GM18909 (cell line): ENCODE measurements around the gene PRDM1.

ENCODE experiments used
- ATAC-seq: cut with Tn5 transposase; IDR thresholded peaks from one replicate; pipeline ENCODE4 v1.9.1; 2021; ENCODE audit warnings: mild to moderate bottlenecking; ENCODE audit not compliant: unreplicated experiment, poor library complexity

PRDM1 gene

DNA sequence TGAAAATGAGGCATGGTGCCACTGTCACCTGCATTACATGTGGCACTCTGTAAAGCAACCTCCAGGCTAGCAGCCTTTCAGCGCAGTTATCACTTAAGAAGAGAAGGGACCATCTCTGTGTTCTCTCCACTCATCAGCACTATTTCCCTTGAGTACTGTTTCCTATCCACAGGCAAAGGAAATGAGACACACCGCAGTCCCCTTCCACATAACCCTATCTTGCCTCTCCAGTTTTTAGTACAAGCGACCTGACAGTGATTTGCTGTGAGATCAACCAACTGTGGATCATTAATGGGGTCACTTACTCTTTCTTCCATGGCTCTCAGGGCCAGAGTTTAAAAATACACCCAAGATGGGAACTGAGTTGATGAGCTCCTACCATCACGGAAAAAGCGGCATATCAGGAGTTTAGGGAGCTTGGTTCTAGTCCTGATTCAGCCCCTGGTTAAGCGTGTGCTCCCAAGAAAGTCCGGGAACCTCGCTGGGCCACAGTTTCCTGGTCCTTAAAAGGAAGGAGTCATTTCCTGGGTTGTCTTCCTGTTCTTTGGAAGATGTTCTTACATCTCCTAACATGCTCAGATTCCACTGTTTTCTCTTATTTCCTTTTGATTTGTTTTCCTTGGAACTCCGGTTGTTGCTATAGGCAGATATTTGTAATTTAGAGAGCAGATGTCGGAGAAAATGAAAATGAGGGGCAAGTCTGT is 27.3 kb downstream of the PRDM1 start:
- ATAC-seq, result no peak

DNA sequence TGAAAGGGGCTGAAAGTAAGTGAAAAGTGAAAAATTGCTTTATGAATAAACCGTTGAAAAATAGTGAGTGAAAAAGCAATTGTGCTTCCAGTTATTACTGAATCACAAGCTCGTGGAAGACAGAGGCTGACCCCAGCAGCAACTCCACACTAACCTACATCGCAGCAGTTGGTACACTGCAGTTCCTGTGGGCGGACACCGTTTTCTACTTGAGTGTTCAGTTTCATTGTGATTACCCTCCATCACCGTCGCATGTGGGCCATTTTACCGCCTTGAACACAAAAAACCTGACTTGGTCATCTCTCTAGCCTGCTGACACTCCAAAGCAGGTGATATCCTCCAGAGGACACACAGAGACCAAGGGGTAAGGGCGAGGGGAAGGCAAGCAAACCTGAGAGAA is 28.4 kb downstream of the PRDM1 start:
- peak; percentile 75 for ATAC-seq

DNA sequence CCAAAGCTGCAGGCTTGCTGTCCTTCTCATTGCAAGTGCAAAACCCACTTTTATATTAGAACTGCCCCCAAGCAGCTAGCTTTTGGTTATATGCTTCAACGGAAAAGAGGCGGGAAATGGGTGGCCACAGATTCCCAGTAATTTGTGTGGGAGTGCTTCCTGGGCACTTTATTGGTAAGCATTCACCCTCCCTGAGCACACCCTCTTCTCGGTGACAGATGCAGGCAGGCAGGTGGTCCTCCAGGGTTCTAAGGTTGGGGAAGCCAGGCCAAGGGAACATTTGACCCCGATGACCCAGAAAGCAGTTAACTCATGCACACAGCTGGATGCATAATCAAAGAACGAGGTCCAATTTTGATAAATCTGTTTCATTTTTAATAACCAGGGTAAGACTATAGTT is 29.1 kb downstream of the PRDM1 start:
- no peak for ATAC-seq

DNA sequence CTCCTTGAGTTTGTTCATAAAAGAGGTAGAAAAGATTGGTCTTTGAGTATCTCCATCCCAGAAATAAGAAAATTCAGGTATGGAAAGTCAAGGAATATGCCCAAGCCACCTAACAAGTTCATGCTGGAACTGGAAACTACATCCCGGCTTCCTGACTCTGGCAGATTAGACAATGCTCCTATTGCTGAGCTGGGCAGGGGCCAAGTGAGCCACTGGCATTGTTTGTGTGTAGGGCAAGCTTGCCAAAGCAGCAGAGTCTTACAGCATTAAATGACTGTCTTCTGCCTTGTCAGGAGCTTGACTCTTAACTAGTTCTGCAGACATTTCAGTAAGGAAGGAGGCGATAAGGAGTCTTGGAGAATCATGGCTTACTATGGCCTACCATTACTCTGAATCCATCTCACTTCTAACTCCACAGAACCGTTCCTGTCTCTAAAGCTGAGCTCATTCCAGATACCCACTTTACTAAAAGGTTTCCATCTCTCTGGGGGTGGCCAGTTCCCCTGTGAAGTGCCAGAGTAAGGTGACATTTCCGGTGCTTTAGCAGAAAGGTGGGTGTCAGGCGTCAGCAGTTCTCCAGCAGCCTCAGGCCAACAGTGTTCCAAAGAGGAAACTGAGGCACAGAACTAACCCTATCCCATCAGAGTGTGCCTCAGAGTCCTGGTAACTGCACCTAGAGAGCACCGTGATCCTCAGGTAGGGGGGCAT is 30.1 kb downstream of the PRDM1 start:
- ATAC-seq, result no peak

DNA sequence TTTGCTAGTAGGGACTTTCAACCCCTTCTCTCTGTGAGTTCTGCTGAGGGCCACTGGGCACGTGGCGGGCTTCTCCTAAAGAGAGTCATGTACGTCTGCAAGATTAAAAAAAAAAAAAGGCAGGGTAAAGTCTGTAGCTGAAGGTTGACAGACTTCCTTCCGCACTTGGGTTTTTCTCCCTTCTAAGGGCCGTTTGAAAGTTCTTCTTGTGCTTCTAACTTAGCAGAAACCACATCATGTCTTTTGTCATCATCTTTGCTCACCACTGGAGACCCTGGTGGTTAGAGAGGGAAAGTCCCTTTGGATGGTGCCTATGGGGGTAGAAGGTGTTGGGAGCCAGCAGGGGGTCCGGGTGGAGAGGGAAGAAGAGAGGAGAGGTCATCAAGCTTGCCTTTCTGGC is 31.4 kb downstream of the PRDM1 start:
- peak; percentile 46 for ATAC-seq

DNA sequence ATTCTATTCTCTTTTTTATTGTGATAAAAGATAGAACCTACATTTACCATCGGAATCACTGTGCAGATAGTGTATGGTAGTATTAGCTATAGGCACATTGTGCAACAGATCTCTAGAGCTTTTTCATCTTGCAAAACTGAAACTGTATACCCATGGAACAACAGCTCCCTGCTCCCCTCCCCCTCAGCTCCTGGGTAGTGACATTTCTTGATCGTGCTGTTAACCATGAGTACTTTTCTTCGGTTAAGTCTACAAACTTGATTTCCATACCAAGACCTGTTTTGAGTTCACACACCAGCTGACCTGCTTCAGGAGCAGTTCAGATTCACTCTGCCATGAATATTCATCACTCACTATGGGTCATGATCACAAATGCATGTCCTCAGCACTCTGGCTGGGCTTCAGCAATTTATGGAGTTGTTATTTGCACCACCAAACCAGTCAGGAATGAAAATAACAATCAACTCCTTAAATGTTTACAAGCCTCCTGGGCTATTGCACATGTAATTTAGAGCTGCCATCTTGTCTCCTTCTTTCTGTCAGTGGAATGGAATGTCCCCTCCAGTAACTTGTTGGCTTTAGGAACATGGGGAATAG is 32.8 kb downstream of the PRDM1 start:
- no peak for ATAC-seq

DNA sequence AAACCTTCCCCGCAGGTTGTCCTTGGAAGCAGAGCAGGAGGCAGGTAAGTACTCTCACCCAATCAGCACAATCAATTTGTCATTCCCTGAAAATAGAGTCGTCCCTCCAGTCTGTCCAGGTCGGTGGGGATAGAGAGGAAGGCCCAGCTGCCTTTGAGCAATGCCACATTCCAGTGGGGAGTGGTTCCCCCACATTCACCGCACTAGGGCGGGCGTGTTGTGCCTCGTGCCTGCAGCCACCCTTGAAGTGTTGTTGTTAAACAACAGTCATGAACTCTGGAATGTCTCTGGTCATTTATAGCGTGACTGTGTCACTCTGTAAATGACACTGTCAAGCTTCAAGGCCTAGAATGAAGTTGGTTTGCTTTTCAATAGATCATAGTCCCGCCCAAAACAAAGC is 33.4 kb downstream of the PRDM1 start:
- ATAC-seq, result no peak

DNA sequence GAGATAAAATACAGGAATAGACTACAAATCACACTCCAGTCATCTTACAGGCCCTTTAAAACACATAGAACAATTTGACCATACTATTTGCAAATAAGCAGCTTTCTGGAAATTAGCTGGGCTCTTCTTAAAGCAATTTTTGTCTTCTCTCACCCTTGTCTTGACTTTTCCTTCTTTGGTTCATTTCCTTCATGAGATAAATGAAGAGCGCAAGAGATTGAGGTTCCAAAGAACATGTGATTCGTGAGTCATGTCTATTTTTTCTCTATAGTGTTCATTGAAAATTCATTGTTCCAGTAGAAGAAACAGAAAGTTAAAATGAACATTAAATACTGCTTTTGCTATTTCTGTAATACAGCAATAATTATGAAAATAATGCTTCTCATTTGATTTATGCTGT is 33.9 kb downstream of the PRDM1 start:
- no peak for ATAC-seq

DNA sequence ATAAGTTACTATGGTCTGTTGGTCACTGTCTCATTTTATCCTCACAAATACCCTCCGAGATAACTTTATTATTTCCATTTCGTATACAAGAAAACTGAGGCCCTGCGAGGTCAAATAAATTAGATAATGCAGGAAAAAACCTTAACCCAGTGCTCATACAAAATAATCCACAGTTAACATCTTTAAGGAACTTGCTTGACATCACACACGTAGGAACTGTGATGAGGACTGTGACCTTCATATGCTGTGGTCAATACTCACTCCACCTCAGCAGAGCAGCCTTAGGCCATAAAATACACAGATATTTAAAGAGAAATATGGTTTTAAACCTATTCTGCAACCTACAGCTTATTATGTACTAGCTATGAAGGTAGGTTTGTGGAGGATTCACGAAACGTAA is 34.3 kb downstream of the PRDM1 start:
- ATAC-seq, result no peak

DNA sequence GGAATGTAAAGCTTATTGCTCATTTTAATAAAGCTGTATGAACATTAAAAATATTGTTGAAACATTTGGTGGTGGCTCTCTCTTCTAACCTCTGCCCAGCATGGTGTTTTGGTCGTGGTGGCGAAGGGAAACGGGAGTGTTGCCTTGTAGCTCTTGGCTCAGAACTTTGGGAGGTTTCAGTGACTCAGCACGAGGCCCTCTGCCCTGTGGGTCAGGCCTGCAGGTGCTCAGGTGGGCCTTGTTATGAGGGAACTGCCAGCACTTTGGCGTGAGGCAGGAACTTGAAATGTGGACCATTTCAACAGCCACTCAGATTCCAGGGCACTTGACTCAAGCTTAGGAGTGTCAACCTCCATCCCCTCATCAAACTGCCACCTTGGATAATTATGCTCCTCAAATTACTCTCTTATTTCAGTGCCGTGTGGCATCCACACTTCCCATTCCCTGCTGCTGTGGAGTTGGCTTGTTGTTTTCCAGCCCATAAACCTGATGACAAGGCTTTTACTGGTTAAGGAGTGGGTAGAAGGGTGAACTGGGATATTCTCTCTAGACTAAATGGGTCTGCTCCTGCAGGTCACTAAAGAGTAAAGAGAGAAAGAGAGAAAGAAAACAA is 36.3 kb downstream of the PRDM1 start:
- no peak for ATAC-seq

DNA sequence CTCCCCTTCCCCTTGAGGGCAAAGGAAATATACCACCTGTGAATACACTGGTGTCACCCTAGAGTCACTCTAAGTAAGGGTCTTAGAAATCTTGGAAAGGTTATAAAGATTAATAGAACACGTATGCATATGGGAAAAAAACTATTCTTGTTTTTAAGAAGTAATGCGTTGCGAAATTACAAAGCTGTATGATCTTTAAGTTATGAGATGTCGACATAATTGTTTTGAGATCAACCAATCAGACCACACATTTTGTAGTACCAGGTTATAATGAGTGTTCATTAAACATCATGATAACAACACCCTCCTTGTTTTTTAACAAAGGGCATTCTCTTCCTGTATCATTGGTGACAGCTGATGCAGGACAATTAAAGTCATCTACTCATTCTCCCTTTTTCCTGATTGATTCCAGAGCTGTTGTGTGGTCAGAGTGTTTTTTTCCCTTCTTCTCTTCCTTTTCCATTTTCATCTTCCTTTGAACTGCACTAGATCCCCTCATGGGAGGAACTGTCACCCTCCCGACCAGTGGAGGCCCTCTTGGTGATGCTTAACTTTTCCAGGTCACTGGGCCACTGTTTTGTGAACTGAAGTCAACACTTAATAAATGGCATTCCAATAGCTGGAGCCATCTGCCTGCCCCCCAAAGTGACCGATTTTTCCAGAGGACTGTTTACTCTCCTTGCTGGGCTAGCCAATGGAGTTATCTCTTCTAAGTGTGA is 37.0 kb downstream of the PRDM1 start:
- ATAC-seq, result no peak

DNA sequence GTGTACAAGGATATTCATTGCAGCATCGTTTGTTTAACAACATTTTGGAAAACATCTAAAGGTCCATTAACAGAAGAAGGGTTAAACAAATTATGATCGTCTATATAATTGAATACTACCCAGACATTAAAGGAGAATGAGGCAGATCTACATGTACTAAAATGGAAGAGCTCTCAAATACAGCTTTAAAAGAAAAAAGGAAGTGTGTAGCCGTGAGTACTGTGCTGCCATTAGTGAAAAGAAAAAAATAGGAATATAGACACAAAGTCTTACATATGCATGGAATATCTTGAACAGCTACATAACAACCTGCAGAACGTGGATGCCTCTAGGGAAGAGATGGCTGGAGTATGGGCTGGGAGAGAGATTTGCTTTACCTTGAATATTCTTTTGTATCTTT is 37.9 kb downstream of the PRDM1 start:
- no peak for ATAC-seq

DNA sequence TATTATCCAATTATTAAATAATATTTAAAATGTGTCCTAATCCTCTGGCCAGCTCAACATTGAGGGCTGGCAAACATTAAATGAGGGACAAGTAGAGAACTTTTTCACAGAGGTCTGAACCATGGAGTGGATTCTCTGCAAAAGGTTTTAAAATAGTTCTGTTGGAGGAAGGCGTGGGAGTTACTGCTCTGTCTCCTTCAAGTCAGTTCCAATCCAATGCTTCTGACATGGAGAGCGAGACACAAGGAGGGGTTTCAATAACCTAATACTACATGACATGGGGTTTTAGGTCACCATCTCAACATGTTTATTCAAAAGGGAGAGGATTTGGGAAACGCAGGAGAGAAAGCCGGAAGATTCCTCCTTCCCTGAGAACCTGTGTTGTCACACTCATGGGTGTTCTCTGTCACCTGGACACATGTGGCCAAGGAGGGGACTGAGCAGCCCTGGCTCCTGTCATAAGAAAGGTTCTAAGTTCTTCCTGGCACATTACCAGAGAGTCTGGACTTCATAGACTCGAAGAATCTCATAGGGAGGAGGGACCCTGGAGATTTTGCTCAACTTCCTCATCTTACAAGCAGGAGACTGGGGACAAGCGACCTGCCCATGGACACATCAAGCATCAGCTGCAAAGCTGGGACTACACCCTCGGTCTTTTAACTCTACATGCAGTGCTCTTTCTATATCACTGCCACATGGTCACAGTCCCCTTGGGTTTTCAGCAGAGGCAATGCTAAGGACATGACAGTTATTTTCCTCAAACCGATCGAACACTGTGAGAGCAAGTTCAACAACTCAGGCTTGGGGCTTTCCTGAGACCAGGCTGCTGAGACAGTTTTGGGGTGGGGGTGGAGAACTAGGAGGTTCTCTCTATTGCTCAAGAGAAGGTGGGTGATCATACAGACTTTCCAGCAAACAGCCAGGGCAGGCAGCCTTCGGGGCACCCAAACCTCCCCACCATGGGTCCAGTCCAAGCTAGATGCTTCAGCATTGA is 38.6 kb downstream of the PRDM1 start:
- ATAC-seq, result no peak

DNA sequence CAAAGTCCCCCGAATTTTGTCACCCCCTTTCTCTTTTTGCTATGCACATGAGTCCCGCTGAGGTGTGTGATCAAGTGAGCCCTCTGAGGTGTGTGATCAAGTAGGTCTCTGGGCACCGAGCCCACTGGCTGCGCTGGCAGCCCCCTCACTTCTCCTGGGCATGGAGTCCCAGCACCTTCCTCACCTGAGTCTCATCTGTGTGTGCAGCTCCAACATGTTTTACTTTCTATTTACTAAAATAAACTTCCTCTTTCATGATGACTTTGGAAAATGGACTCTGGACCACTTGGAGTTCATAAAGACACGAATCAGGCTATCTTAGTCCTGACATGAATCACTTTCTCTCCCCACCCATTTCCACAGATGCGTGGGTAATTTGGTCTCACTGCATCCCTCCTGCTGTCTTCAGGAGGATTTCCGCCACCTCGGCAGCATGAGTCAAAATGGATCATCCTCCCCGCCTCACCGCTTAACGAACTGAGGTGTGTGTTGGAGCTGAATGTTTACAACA is 39.8 kb downstream of the PRDM1 start:
- peak; percentile 59 for ATAC-seq

DNA sequence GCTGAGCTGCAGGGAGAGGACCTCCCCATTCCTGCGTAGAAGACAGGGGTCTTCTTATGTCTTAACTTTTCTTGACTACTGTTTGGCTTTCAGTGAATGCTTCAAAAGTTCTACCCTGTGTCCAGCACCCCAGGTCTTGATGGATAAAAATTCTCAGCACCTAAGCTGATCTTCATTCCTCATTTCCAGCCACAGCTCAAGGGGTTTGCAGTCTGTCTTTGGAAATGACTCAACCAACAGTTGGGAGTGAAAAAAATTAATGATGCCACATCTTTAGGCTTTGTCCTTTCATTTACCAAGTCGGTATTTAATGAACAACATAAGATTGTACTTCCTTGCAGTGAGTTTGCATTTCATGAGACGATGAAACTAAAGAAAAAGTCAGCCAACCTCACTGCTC is 40.3 kb downstream of the PRDM1 start:
- peak; percentile 15 for ATAC-seq

DNA sequence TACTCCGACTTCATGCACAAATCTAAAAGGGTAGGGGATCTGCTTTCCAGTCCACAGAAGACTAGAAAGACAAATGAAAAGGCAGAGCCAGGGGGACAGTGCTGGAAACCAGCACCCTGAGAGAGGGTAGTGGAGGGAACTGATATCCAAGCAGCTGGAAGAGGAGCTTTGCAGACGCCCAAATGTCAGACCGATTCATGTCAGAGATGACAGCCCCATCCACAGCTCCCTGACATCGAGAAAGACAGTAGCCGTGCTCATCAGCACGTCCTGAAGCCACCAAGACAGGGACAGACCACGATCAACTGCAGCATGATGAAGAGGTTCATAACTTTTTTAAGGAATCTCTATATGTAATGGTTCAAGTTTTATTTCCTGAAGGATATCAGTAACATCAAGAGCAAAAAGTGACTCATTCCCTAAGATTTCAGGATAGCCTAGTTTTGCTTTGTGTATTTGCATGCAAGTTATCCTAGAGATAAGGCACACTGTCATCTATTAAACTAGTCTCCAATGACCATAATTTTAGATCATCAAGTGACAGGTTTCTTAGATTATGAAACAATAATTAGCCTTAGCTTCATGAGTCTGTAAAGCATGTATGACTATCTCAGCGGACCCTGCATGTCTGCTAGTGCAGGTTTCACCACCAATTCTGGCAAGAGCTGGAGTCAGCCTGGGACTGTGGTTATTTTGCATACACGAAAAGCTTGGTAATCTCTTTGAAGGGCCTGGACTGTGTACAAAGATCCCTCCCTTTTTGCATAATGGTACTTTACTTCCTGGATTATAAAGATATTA is 43.0 kb downstream of the PRDM1 start:
- ATAC-seq, result no peak

DNA sequence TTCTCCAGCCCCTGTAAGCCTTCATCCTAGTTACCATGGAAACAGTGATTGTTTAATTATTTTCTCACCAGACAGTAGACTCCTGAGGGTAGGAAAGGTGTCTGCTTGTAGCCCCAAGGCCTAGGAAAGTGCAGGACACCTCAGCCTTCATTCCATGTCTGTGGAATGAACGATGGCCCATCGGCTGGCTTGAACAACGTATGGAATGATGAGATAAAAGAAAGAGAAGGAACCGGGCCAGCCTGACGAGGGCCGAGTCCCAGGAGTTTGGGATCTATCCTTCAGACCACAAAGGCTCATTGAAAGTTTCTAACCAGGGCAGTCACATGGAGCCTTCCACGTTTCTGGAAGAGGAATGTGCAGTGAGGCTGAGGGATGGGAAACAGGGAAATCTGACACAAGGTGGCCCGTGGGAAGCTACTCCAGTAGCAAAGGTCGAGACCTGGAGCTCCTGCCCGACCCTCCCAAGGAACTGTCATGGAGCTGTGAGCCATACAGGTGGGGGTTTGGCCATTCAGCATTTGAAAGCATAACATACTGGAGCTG is 46.1 kb downstream of the PRDM1 start:
- no peak for ATAC-seq

DNA sequence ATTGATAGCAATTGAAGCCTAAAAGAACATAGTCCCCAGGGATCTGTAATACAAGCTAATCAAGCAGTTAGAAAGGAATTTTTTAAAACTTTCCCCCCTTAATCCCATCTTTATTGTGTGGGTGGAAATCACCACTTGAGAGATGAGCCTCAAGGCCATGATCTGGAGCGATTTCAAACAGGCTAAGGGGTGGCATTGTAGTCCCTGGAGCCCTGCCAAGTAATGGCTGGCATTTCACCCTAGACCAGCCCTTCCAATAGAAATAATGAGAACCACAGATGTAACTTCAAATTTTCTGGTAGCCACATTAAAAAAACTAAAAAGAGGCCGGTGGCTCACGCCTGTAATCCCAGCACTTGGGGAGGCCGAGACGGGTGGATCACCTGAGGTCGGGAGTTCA is 46.9 kb downstream of the PRDM1 start:
- ATAC-seq, result no peak
